Testis (tissue), 3 donors: ENCODE results near the gene PRKAR2A. TPM values are rescaled to one million over a fixed set of nuclear protein-coding genes. Genes with fewer than 3 reads are reported as not detected.

Experiments
- DNase-seq: peaks from one replicate; pipeline ENCODE4 v3.0.0-alpha.2; 2019
- H3K27ac ChIP-seq, 2 donors: fragments of 200-600 bp; sonication (generic); one replicate each; pipeline ENCODE4 v1.5.1; 2019
- H3K27me3 ChIP-seq: fragments of 200-600 bp; sonication (generic); one replicate; pipeline ENCODE4 v1.5.1; 2019
- H3K36me3 ChIP-seq: fragments of 200-600 bp; sonication (generic); one replicate; pipeline ENCODE4 v1.5.1; 2017; ENCODE audit warnings: low read depth; ENCODE audit errors: missing control alignments
- H3K4me1 ChIP-seq: fragments of 200-600 bp; sonication (generic); one replicate; pipeline ENCODE4 v1.5.1; 2019
- H3K4me3 ChIP-seq, 2 donors: fragments of 200-600 bp; sonication (generic); one replicate each; pipeline ENCODE4 v1.5.1; 2017 to 2019
- H3K9me3 ChIP-seq: fragments of 200-600 bp; sonication (generic); one replicate; pipeline ENCODE4 v1.5.1; 2017
- POLR2A ChIP-seq: fragments of 450-650 bp; IDR thresholded peaks from one replicate; pipeline ENCODE4 v1.6.1; 2017; ENCODE audit warnings: antibody characterized with exemption, mild to moderate bottlenecking, moderate library complexity
- WGBS, 2 donors: methylation state at CpG; one replicate each; pipeline ENCODE4 v1.1.5; 2018; 5-methylcytosine and 5-hydroxymethylcytosine counted together
- intact Hi-C: fragments of 100-400 bp; cut with DNase I; formaldehyde crosslinking; loops from one replicate; pipeline ENCODE4 v1.15.1; 2023; ENCODE audit warnings: low total_unique reads
- polyA plus RNA-seq: library from polyadenylated mRNA; stranded (reverse); fragments of 350-450 nt; fragmentation: Illumina TruSeq; extraction: RNeasy Lipid Tissue Mini Kit (QIAGEN cat#74804); gene quantifications from one replicate; pipeline ENCODE4 v1.2.3, GENCODE V29; 2014; ENCODE audit warnings: low read depth, low replicate concordance; ENCODE audit not compliant: insufficient read depth
- total RNA-seq, 2 donors: library from RNA; depleted of rRNA; stranded (reverse); fragments of >200 nt; gene quantifications; one replicate each; pipeline ENCODE4 v1.2.3, GENCODE V29; 2016
- TF ChIP-seq, protein P1 (sequence below), 3 experiments: fragments of 450-650 bp in 2 of 3; fragments of 200-600 bp in 1 of 3; sonication (generic) in 1 of 3; IDR thresholded peaks; one replicate each; pipeline ENCODE4 v1.5.1; 2016 to 2019; ENCODE audit warnings: antibody characterized with exemption in 3 of 3, mild to moderate bottlenecking in 2 of 3, moderate library complexity in 1 of 3

The PRKAR2A gene
- total and polyA plus RNA-seq, 3 donors from 2014 or later = 52.2 to 166 (median 150) TPM

DNA sequence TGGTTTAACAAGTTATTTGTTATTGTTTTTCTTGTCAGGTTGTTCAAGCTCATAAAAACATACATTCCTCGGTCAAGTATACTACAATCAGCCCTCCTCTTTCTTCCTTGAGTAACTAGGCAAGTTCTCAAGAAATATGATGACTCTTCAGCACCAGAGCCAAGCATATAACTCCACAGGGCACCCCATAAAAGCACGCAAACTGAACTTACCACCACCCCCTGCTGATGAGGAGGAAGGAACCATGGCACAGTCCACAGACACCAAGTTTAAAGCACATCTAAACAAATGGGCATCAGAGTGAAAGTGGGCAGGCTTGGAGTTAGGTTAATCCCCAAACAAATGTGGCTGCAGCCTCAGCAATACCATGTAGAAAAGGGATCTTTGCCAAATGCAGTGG is 135.9 kb downstream of the PRKAR2A start:
- Histone ChIP-seq H3K4me3 (no peak overlapping the region), H3K4me1 (peaks cover 29% of the 10 kb centered on the region), H3K27me3 (no peaks in the 10 kb centered on the region), H3K36me3 (no peaks in the 10 kb centered on the region), H3K9me3 (no peaks in the 10 kb centered on the region), H3K27ac (no peak overlapping the region)
- intact Hi-C loops = no loop called here
- TF ChIP-seq, protein P1, sequence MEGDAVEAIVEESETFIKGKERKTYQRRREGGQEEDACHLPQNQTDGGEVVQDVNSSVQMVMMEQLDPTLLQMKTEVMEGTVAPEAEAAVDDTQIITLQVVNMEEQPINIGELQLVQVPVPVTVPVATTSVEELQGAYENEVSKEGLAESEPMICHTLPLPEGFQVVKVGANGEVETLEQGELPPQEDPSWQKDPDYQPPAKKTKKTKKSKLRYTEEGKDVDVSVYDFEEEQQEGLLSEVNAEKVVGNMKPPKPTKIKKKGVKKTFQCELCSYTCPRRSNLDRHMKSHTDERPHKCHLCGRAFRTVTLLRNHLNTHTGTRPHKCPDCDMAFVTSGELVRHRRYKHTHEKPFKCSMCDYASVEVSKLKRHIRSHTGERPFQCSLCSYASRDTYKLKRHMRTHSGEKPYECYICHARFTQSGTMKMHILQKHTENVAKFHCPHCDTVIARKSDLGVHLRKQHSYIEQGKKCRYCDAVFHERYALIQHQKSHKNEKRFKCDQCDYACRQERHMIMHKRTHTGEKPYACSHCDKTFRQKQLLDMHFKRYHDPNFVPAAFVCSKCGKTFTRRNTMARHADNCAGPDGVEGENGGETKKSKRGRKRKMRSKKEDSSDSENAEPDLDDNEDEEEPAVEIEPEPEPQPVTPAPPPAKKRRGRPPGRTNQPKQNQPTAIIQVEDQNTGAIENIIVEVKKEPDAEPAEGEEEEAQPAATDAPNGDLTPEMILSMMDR (IDR thresholded peaks at IDR 0.05) = no peak
- TF ChIP-seq POLR2A = no peak
- DNase-seq = no peak
- WGBS, 2 donors = 72 to 81% methylated on average over 2 of the region's 2 CpGs

DNA sequence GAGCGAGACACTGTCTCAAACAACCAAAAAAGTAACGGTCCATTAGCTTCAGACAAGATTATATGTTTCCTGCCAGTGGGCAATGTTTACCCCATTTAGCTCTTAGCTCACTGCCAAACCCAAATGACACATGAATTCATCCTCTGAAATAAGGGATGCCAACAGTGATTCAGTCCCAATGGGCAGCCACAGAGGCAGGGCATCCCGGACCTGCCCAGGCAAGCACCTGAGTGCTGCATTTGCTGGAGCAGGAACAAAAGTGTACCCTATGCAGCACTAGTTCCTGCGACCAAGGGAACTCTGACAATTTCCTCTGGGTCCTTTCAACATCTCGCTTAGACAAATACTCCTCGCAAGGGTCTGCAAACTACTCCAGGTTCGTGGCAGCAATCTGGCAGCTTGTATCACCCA is 138.6 kb downstream of the PRKAR2A start:
- Histone ChIP-seq H3K4me1 (peaks cover 19% of the 10 kb centered on the region), H3K27me3 (no peaks in the 10 kb centered on the region), H3K27ac (no peak overlapping the region), H3K9me3 (no peaks in the 10 kb centered on the region), H3K4me3 (no peak overlapping the region), H3K36me3 (no peaks in the 10 kb centered on the region)
- intact Hi-C loops = no loop called here
- DNase-seq = no peak
- TF ChIP-seq, protein P1 (IDR thresholded peaks at IDR 0.05) = no peak
- TF ChIP-seq POLR2A = no peak
- 62 to 82% methylated on average over 7 of the region's 7 CpGs for WGBS, 2 donors

DNA sequence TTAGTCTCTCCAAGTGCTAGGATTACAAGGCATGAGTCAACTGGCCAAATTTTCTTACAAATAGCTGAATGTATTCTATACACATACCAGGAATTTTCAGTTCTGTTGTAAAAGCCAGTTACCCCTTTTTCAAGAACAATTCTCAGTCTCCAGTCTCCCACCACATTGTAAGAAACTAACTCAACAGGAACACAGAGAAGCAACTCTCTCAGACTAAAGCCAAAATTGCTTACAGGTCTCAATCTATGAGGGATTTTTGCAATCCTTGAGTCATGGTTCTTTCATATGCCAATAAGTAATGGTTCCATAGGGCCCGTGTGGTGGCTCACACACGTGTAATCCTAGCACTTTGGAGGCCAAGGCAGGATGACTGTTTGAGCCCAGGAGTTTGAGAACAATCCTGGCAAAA is 139.2 kb downstream of the PRKAR2A start:
- Histone ChIP-seq H3K36me3 (no peaks in the 10 kb centered on the region), H3K9me3 (no peaks in the 10 kb centered on the region), H3K27me3 (no peaks in the 10 kb centered on the region), H3K27ac (no peak overlapping the region), H3K4me1 (peaks cover 23% of the 10 kb centered on the region), H3K4me3 (no peak overlapping the region)
- TF ChIP-seq POLR2A = no peak
- TF ChIP-seq, protein P1 (IDR thresholded peaks at IDR 0.05) = no peak
- DNase-seq = no peak
- 18 to 52% methylated on average over 2 of the region's 2 CpGs for WGBS, 2 donors
- intact Hi-C loops = no loop called here

DNA sequence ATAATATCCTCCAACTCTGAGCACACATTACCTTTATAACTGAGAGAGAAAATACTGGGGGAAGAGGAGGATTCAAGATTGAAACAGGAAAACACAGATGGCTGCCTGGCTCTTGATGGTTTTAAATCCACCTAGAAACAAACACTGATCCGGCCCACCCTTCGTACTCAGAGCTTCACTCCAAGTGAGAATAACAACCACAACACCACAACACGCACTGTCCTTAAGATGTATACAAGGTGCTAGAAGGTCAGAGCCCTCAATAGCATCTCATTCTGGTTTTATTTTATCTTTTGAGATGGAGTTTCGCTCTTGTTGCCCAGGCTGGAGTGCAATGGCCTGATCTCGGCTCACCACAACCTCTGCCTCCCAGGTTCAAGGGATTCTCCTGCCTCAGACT is 140.5 kb downstream of the PRKAR2A start:
- H3K9me3 ChIP-seq = no peaks in the 10 kb centered on the region

More for the DNA sequence above, 140.5 kb downstream of the PRKAR2A start:
- no peak for DNase-seq
- Histone ChIP-seq H3K4me1 (peaks cover 31% of the 10 kb centered on the region), H3K36me3 (no peaks in the 10 kb centered on the region), H3K4me3 (no peak overlapping the region), H3K27ac (peak overlapping the region in 1 of 2 donors; percentile 29), H3K27me3 (no peaks in the 10 kb centered on the region)
- intact Hi-C loops = no loop called here
- no peak for TF ChIP-seq POLR2A
- TF ChIP-seq, protein P1 (IDR thresholded peaks at IDR 0.05) = no peak
- WGBS, 2 donors = 68 to 79% methylated on average over 5 of the region's 5 CpGs
